MCF 10A (cell line): Measurements from ENCODE around the gene ANAPC2. TPM values are rescaled to one million over a fixed set of nuclear protein-coding genes. Genes with fewer than 3 reads are reported as not detected.

ENCODE experiments used
- BruUV-seq: library from RNA; stranded (reverse); fragments of 400-500 nt; replicated peaks from 2 replicates; lab custom pipeline; 2021; lab: Mats Ljungman, UMichigan
- CTCF ChIA-PET: fragments of 300-600 bp; sonication (Branson Sonifier 250); formaldehyde crosslinking; extraction: SDS; loops from one replicate; lab custom pipeline; 2021; ENCODE audit warnings: antibody characterized with exemption, inconsistent platforms; lab: Yijun Ruan, JAX
- POLR2A ChIA-PET: fragments of 300-600, 350-650 bp; sonication (Branson Sonifier 250); formaldehyde crosslinking; extraction: SDS; loops from one replicate; lab custom pipeline; 2020; ENCODE audit warnings: antibody characterized with exemption, inconsistent platforms; lab: Yijun Ruan, JAX
- DNase-seq: peaks from one replicate; pipeline ENCODE4 v3.0.0-alpha.2; 2018; ENCODE audit not compliant: unreplicated experiment
- H3K27ac Mint-ChIP-seq: one replicate; pipeline ENCODE4 v1.8.0; 2022; ENCODE audit warnings: mild to moderate bottlenecking, low read depth, mixed read lengths; ENCODE audit not compliant: unreplicated experiment
- H3K27me3 Mint-ChIP-seq: one replicate; pipeline ENCODE4 v1.8.0; 2022; ENCODE audit warnings: mixed read lengths; ENCODE audit not compliant: insufficient read depth, unreplicated experiment
- H3K36me3 Mint-ChIP-seq: one replicate; pipeline ENCODE4 v1.8.0; 2022; ENCODE audit warnings: mild to moderate bottlenecking, moderate library complexity, mixed read lengths; ENCODE audit not compliant: insufficient read depth, unreplicated experiment
- H3K4me1 Mint-ChIP-seq: one replicate; pipeline ENCODE4 v1.8.0; 2022; ENCODE audit warnings: mixed read lengths; ENCODE audit not compliant: insufficient read depth, unreplicated experiment
- H3K4me3 Mint-ChIP-seq: one replicate; pipeline ENCODE4 v1.8.0; 2022; ENCODE audit warnings: mild to moderate bottlenecking, moderate library complexity, mixed read lengths; ENCODE audit not compliant: unreplicated experiment
- H3K9me3 Mint-ChIP-seq: one replicate; pipeline ENCODE4 v1.8.0; 2022; ENCODE audit warnings: mixed read lengths; ENCODE audit not compliant: unreplicated experiment
- intact Hi-C: fragments of 100-400 bp; cut with micrococcal nuclease; formaldehyde crosslinking; loops from 2 replicates; pipeline ENCODE4 v1.14.1; 2022
- total RNA-seq: library from RNA; stranded (reverse); gene quantifications from 2 replicates; pipeline ENCODE4 v1.2.3, GENCODE V29; 2022
- TF ChIP-seq, protein P1 (sequence below): fragments of 200-600 bp; IDR thresholded peaks from one replicate; pipeline ENCODE4 v1.8.0; 2022; ENCODE audit warnings: antibody characterized with exemption, mild to moderate bottlenecking; ENCODE audit not compliant: unreplicated experiment

ANAPC2 gene
- total RNA-seq, 1 experiment from 2014 or later, result 42.1 TPM

DNA sequence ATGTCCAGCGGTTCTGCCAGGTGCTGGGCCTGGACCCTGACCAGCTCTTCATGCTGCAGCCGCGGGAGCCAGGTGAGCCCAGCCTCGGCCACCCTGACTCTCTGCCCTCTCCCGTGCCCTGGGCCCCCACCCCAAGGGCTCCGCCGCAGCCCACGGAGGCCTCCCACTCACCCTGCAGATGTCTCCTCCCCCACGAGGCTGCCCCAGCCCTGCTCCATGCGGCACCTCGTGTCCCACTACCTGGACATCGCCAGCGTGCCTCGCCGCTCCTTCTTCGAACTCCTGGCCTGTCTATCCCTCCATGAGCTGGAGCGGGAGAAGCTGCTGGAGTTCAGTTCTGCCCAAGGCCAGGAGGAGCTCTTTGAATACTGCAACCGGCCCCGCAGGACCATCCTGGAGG, 26.3 kb upstream of the ANAPC2 start:
- no TSS peak for BruUV-seq
- POLR2A ChIA-PET, result interaction anchor here (1.2 to 3.8 kb wide), 2 partner anchors 9 kb away, joined by 3 to 38 read pairs; partner anchors contain the start of genes NDOR1 and TMEM203
- CTCF ChIA-PET, result interaction anchor here (0.6 kb wide), 1 partner anchor 185 kb away, joined by 3 read pairs; no protein-coding TSS in a partner anchor
- no peaks in the 10 kb centered on the region for H3K9me3 Mint-ChIP-seq
- H3K27me3 Mint-ChIP-seq, result no peaks in the 10 kb centered on the region
- no peak for DNase-seq
- intact Hi-C loops, result no loop called here
- TF ChIP-seq, protein P1, sequence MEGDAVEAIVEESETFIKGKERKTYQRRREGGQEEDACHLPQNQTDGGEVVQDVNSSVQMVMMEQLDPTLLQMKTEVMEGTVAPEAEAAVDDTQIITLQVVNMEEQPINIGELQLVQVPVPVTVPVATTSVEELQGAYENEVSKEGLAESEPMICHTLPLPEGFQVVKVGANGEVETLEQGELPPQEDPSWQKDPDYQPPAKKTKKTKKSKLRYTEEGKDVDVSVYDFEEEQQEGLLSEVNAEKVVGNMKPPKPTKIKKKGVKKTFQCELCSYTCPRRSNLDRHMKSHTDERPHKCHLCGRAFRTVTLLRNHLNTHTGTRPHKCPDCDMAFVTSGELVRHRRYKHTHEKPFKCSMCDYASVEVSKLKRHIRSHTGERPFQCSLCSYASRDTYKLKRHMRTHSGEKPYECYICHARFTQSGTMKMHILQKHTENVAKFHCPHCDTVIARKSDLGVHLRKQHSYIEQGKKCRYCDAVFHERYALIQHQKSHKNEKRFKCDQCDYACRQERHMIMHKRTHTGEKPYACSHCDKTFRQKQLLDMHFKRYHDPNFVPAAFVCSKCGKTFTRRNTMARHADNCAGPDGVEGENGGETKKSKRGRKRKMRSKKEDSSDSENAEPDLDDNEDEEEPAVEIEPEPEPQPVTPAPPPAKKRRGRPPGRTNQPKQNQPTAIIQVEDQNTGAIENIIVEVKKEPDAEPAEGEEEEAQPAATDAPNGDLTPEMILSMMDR, result no peak
- peaks cover 5% of the 10 kb centered on the region for H3K4me1 Mint-ChIP-seq
- H3K36me3 Mint-ChIP-seq, result peaks cover 17% of the 10 kb centered on the region
- no peak overlapping the region for H3K27ac Mint-ChIP-seq
- no peak overlapping the region for H3K4me3 Mint-ChIP-seq

DNA sequence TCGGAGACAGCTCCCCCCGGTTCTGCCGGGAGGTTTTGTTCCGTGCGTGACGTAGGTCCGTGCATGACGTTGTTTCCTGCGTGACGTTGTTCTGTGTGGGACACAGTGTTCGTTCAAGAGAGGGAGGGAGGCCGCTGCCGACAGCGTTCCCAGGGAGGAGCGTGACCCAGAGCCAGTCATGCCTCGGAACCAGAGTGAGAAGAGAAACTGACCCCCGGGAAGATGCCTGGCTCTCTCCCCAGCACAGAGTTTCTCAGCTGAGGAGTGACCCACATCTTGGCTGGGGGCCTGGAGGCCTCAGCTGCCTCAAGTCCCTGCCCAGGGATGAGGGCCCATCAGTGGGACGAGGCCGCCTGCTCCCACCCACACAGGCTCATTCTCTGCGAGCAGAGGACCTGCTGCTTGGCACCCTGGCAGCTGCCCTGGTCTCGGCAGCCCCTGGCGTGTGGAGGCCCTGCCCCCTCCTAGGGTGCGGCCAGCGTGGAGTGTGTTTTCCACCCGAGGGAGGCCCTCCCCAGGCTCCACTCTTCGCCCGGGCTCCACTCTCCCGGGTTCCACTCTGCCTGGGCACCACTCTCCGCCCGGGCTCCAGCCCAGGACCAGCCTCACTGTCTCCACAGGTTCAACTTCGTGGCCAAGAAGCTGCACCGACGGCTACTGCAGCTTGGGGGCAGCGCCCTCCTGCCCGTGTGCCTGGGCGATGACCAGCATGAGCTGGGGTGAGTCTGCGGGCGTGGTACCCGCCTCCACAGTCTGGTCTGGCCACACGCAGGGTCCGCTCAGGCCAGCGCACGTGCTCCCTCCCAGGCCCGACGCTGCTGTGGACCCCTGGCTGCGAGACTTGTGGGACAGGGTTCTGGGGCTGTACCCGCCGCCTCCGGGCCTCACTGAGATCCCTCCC, 25.1 kb upstream of the ANAPC2 start:
- DNase-seq, result no peak
- ChIA-PET CTCF (no interaction called here), POLR2A (interaction anchor here (0.8 kb wide), 1 partner anchor 114 kb away, joined by 3 read pairs; no protein-coding TSS in a partner anchor)
- Mint-ChIP-seq H3K27ac (no peak overlapping the region), H3K36me3 (peaks cover 29% of the 10 kb centered on the region), H3K4me1 (peaks cover 5% of the 10 kb centered on the region), H3K27me3 (no peaks in the 10 kb centered on the region), H3K4me3 (no peak overlapping the region), H3K9me3 (no peaks in the 10 kb centered on the region)
- TF ChIP-seq, protein P1, result peak; percentile 26
- intact Hi-C loops, result no loop called here
- no TSS peak for BruUV-seq

DNA sequence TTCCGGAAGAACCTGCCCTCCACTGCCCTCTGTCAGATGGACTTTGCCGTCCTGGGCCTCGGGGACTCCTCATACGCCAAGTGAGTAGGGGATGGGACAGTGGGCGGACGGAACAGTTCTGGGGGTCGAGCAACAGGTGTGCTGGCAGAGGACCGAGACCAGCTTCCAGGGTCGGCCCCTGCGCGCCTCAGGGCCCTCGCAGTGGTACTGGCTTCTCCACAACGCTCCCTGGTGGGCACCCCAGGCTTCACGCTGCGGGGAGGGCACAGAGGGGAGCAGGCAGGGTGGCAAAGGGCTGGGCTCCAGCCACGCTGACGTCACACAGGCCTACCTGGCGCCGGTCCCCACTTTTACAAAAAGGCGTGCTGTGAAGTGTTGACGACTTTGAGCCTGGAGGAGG, 24.2 kb upstream of the ANAPC2 start:
- CTCF ChIA-PET, result no interaction called here
- no peaks in the 10 kb centered on the region for H3K27me3 Mint-ChIP-seq
- TF ChIP-seq, protein P1, result no peak
- POLR2A ChIA-PET, result no interaction called here
- H3K4me1 Mint-ChIP-seq, result peaks cover 7% of the 10 kb centered on the region
- DNase-seq, result no peak
- peaks cover 38% of the 10 kb centered on the region for H3K36me3 Mint-ChIP-seq
- no peak overlapping the region for H3K4me3 Mint-ChIP-seq
- no peak overlapping the region for H3K27ac Mint-ChIP-seq
- BruUV-seq, result no TSS peak
- intact Hi-C loops, result no loop called here
- no peaks in the 10 kb centered on the region for H3K9me3 Mint-ChIP-seq

DNA sequence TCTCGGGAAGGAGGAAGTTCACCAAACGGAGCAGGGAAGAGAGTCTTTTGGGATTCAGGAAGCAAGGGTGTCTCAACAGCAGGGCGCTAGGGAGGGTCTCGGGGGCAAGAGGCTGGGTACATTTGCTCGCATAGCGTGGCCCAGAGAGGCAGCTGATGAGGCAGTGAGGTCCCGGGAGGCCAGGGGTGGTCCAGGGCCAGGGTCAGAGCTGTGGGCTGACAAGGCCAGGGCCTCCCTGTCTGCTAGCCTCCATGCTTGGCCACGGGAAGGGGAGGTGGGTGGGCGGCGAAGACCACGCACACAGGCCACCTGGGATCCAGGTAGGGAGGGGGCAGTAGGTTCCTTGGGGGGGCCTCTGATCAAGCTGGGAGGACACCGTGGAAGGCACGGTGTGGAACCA, 23.2 kb upstream of the ANAPC2 start:
- BruUV-seq, result no TSS peak
- Mint-ChIP-seq H3K36me3 (peaks cover 43% of the 10 kb centered on the region), H3K4me1 (peaks cover 12% of the 10 kb centered on the region), H3K27ac (no peak overlapping the region), H3K4me3 (no peak overlapping the region), H3K27me3 (no peaks in the 10 kb centered on the region), H3K9me3 (no peaks in the 10 kb centered on the region)
- CTCF ChIA-PET, result no interaction called here
- POLR2A ChIA-PET, result interaction anchor here (1.0 to 1.6 kb wide), 2 partner anchors 11 to 1305 kb away, joined by 3 to 4 read pairs; no protein-coding TSS in a partner anchor
- DNase-seq, result no peak
- intact Hi-C loops, result no loop called here
- TF ChIP-seq, protein P1, result no peak
